Caco-2 (cell line): ENCODE measurements around the gene PINK1. TPM values are rescaled to one million over a fixed set of nuclear protein-coding genes. Genes with fewer than 3 reads are reported as not detected.
"Not testable (repeated sequence)": the region's sequence is repeated elsewhere in the genome, so short reads cannot be mapped to it uniquely, and the experiment has no call there.

Experiments
- BruUV-seq: library from RNA; stranded (reverse); fragments of 400-500 nt; replicated peaks from 2 replicates; lab custom pipeline; 2021; lab: Mats Ljungman, UMichigan
- CTCF ChIA-PET: fragments of 300-600 bp; sonication (Branson Sonifier 250); formaldehyde crosslinking; loops from one replicate; lab custom pipeline; 2022; ENCODE audit warnings: antibody characterized with exemption; lab: Charles Lee
- POLR2A ChIA-PET: fragments of 300-600 bp; sonication (Branson Sonifier 250); formaldehyde crosslinking; loops from one replicate; lab custom pipeline; 2022; ENCODE audit warnings: antibody characterized with exemption; lab: Charles Lee
- DNase-seq, 2 experiments: peaks; one replicate each; pipeline versions ENCODE4 v3.0.0 to v3.0.0-alpha.2; 2020 to 2022
- H3K27me3 ChIP-seq: replicated peaks from 2 replicates; pipeline ENCODE4 v1.6.0; 2011; ENCODE audit warnings: low read length; ENCODE audit not compliant: control insufficient read depth, insufficient read depth
- H3K36me3 ChIP-seq: 2 replicates; pipeline ENCODE4 v1.5.1; 2011; ENCODE audit warnings: low read length; ENCODE audit not compliant: control insufficient read depth, insufficient read depth
- H3K4me1 ChIP-seq: fragments of 250-450 bp; sonication (Bioruptor Pico); 2 replicates; pipeline ENCODE4 v1.5.1; 2020; ENCODE audit warnings: mild to moderate bottlenecking
- H3K4me3 ChIP-seq: 2 replicates; pipeline ENCODE4 v1.5.1; 2011; ENCODE audit warnings: low read depth, mild to moderate bottlenecking, control low read depth, low read length
- H3K9me3 ChIP-seq: fragments of 250-450 bp; sonication (Bioruptor Pico); 2 replicates; pipeline ENCODE4 v1.5.1; 2020; ENCODE audit warnings: mild to moderate bottlenecking, moderate library complexity
- H3K27ac Mint-ChIP-seq: one replicate; pipeline ENCODE4 v1.8.0; 2022; ENCODE audit warnings: mixed read lengths; ENCODE audit not compliant: unreplicated experiment
- H3K27me3 Mint-ChIP-seq: one replicate; pipeline ENCODE4 v1.8.0; 2022; ENCODE audit warnings: mixed read lengths; ENCODE audit not compliant: insufficient read depth, unreplicated experiment
- H3K36me3 Mint-ChIP-seq: one replicate; pipeline ENCODE4 v1.8.0; 2022; ENCODE audit warnings: mild to moderate bottlenecking, mixed read lengths; ENCODE audit not compliant: insufficient read depth, unreplicated experiment
- H3K4me1 Mint-ChIP-seq: one replicate; pipeline ENCODE4 v1.8.0; 2022; ENCODE audit warnings: low read depth, mixed read lengths; ENCODE audit not compliant: unreplicated experiment
- H3K4me3 Mint-ChIP-seq: one replicate; pipeline ENCODE4 v1.8.0; 2022; ENCODE audit warnings: mild to moderate bottlenecking, moderate library complexity, mixed read lengths; ENCODE audit not compliant: unreplicated experiment
- H3K9me3 Mint-ChIP-seq: one replicate; pipeline ENCODE4 v1.8.0; 2022; ENCODE audit warnings: mixed read lengths; ENCODE audit not compliant: unreplicated experiment
- intact Hi-C: fragments of 100-400 bp; cut with micrococcal nuclease; formaldehyde crosslinking; loops from one replicate; pipeline ENCODE4 v1.10.0; 2022; ENCODE audit not compliant: unreplicated experiment
- total RNA-seq: library from RNA; stranded (reverse); gene quantifications from 2 replicates; pipeline ENCODE4 v1.2.3, GENCODE V29; 2022
- TF ChIP-seq, protein P1 (sequence below), 2 experiments: fragments of 200-600 bp in 1 of 2; IDR thresholded peaks; 1 replicate in 1 of 2; 2 replicates in 1 of 2; pipeline versions ENCODE4 v1.5.1 to v1.8.0; 2011 to 2022; ENCODE audit warnings: antibody characterized with exemption in 1 of 2, control low read depth in 1 of 2, inconsistent platforms in 1 of 2, low read depth in 1 of 2, low read length in 1 of 2, mild to moderate bottlenecking in 1 of 2, moderate library complexity in 1 of 2; ENCODE audit not compliant: insufficient read depth in 1 of 2, severe bottlenecking in 1 of 2, unreplicated experiment in 1 of 2

PINK1 gene
- total RNA-seq, 1 experiment from 2014 or later = 23.2 TPM

DNA sequence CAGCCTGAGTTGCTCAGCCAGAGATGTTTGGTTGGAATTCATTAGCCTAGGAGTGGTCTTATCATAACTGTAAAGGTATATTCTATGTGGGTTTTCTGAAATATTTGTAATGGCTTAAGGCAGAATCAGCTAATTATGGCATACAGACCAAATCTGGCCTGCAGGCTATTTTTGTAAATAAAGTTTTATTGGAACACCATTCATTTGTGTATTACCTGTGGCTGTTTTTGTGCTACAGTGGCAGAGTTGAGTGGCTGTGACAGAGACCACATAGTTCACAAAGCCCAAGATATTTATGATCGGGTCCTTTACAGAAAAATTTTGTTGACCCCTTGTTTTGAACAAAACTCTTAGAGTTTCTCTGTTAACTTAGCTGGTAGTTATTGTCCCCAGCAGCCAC lies 35.3 kb downstream of the PINK1 start:
- H3K4me1 Mint-ChIP-seq = no peaks in the 10 kb centered on the region
- intact Hi-C loops = no loop called here
- CTCF ChIA-PET = no interaction called here
- no peak overlapping the region for H3K4me3 Mint-ChIP-seq
- H3K27me3 Mint-ChIP-seq = no peaks in the 10 kb centered on the region
- Histone ChIP-seq H3K36me3 (no peaks in the 10 kb centered on the region), H3K4me1 (no peaks in the 10 kb centered on the region), H3K9me3 (no peaks in the 10 kb centered on the region), H3K4me3 (no peak overlapping the region), H3K27me3 (no peaks in the 10 kb centered on the region)
- H3K9me3 Mint-ChIP-seq = no peaks in the 10 kb centered on the region
- POLR2A ChIA-PET = no interaction called here
- TF ChIP-seq, protein P1, sequence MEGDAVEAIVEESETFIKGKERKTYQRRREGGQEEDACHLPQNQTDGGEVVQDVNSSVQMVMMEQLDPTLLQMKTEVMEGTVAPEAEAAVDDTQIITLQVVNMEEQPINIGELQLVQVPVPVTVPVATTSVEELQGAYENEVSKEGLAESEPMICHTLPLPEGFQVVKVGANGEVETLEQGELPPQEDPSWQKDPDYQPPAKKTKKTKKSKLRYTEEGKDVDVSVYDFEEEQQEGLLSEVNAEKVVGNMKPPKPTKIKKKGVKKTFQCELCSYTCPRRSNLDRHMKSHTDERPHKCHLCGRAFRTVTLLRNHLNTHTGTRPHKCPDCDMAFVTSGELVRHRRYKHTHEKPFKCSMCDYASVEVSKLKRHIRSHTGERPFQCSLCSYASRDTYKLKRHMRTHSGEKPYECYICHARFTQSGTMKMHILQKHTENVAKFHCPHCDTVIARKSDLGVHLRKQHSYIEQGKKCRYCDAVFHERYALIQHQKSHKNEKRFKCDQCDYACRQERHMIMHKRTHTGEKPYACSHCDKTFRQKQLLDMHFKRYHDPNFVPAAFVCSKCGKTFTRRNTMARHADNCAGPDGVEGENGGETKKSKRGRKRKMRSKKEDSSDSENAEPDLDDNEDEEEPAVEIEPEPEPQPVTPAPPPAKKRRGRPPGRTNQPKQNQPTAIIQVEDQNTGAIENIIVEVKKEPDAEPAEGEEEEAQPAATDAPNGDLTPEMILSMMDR (IDR thresholded peaks at IDR 0.05; ENCODE audit: insufficient read depth in 1 of 2, low read depth in 1 of 2, low read length in 1 of 2, severe bottlenecking in 1 of 2, unreplicated experiment in 1 of 2) = no peak
- no peak for DNase-seq
- BruUV-seq = no TSS peak
- no peaks in the 10 kb centered on the region for H3K36me3 Mint-ChIP-seq
- no peak overlapping the region for H3K27ac Mint-ChIP-seq

DNA sequence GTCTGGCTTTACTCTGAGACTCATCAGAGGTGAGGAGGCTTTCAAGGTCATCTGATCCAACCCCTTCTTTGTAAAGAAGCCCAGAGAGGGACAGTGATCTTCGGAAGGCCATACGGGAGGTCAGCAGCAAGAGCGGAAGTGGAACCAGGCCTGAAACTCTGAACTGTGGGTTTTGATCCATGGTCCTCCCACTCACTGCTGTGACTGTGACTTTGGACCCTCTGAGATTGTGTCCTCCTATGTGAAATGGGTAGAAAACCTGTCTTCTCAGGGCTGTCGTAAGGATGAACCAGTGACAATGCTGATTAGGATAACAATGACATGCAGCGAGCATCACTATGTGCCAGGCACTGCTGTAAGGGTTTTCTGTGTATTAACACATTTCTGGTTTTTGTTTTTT lies 37.7 kb downstream of the PINK1 start:
- Mint-ChIP-seq H3K4me1 (no peaks in the 10 kb centered on the region), H3K36me3 (no peaks in the 10 kb centered on the region), H3K27me3 (no peaks in the 10 kb centered on the region), H3K9me3 (no peaks in the 10 kb centered on the region), H3K4me3 (no peak overlapping the region), H3K27ac (no peak overlapping the region)
- ChIA-PET CTCF (no interaction called here), POLR2A (no interaction called here)
- TF ChIP-seq, protein P1 (IDR thresholded peaks at IDR 0.05; ENCODE audit: insufficient read depth in 1 of 2, low read depth in 1 of 2, low read length in 1 of 2, severe bottlenecking in 1 of 2, unreplicated experiment in 1 of 2) = no peak
- no peak for DNase-seq
- H3K4me1 ChIP-seq = no peaks in the 10 kb centered on the region
- H3K4me3 ChIP-seq = no peak overlapping the region
- no peaks in the 10 kb centered on the region for H3K36me3 ChIP-seq
- no TSS peak for BruUV-seq
- no peaks in the 10 kb centered on the region for H3K9me3 ChIP-seq
- intact Hi-C loops = no loop called here
- H3K27me3 ChIP-seq = no peaks in the 10 kb centered on the region

DNA sequence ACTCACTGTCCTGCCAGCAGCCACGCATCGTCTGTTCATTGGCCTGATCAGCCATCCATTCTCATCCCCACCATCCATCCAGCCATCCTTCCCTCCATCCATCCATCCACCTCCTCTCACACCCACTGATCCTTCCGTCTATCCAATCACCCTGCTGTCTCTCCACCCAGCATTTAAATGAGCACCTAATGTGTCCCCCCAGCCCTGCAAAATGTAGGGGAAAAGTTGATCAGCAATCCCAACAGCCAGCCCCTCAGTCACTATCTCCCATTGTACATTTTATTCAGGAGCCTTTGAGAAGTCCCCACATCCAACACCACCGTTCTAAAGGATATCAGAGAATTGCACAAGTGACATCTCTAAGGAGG lies 39.0 kb downstream of the PINK1 start:
- Histone ChIP-seq H3K27me3 (no peaks in the 10 kb centered on the region), H3K9me3 (no peaks in the 10 kb centered on the region), H3K36me3 (no peaks in the 10 kb centered on the region), H3K4me1 (no peaks in the 10 kb centered on the region), H3K4me3 (no peak overlapping the region)
- intact Hi-C loops = no loop called here
- Mint-ChIP-seq H3K9me3 (no peaks in the 10 kb centered on the region), H3K27ac (no peak overlapping the region), H3K36me3 (no peaks in the 10 kb centered on the region), H3K27me3 (no peaks in the 10 kb centered on the region), H3K4me1 (no peaks in the 10 kb centered on the region), H3K4me3 (no peak overlapping the region)
- no TSS peak for BruUV-seq
- ChIA-PET CTCF (no interaction called here), POLR2A (no interaction called here)
- TF ChIP-seq, protein P1 (IDR thresholded peaks at IDR 0.05; ENCODE audit: insufficient read depth in 1 of 2, low read depth in 1 of 2, low read length in 1 of 2, severe bottlenecking in 1 of 2, unreplicated experiment in 1 of 2) = no peak
- DNase-seq = no peak

DNA sequence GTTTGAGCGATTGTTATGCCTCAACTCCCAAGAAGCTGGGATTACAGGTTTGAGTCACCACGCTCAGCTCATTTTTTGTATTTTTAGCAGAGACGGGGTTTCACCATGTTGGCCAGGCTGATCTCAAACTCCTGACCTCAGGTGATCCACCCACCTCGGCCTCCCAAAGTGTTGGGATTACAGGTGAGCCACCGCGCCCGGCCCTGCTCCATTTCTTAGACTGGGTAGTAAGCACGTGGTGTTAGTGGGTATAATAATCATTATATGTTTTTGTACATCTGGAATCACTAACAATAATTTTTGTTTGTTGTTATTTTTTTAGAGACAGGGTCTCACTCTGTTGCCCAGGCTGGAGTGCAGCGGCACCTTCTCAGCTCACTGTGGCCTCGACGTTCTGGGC lies 40.4 kb downstream of the PINK1 start:
- DNase-seq, H3K27me3 Mint-ChIP-seq, BruUV-seq, H3K4me3 ChIP-seq, POLR2A ChIA-PET, H3K27me3 ChIP-seq, H3K36me3 ChIP-seq, H3K4me3 Mint-ChIP-seq, H3K9me3 ChIP-seq, H3K4me1 ChIP-seq, intact Hi-C loops, H3K4me1 Mint-ChIP-seq, H3K36me3 Mint-ChIP-seq, H3K27ac Mint-ChIP-seq, CTCF ChIA-PET, H3K9me3 Mint-ChIP-seq: not testable (repeated sequence)
